ENCODE measurements around the gene LRCH1.

LRCH1 gene

GRCh38 chr13:46535002-46535401 is 18.0 kb upstream of the LRCH1 start:
- TF ChIP-seq CTCF (conservative IDR thresholded peaks at IDR 0.05; ENCODE audit: low read depth, low read length), result no peak
- no peak overlapping the region for H3K4me3 ChIP-seq (ENCODE audit: low read depth, low read length)
- no peak for DNase-seq (ENCODE audit: low read depth)

GRCh38 chr13:46535825-46536224 is 17.1 kb upstream of the LRCH1 start:
- H3K4me3 ChIP-seq (ENCODE audit: low read depth, low read length), result no peak overlapping the region
- TF ChIP-seq CTCF (conservative IDR thresholded peaks at IDR 0.05; ENCODE audit: low read depth, low read length), result no peak
- DNase-seq (ENCODE audit: low read depth), result peak; percentile 12

GRCh38 chr13:46536341-46536740 is 16.6 kb upstream of the LRCH1 start:
- H3K4me3 ChIP-seq (ENCODE audit: low read depth, low read length), result no peak overlapping the region
- DNase-seq (ENCODE audit: low read depth), result no peak
- TF ChIP-seq CTCF (conservative IDR thresholded peaks at IDR 0.05; ENCODE audit: low read depth, low read length), result no peak

GRCh38 chr13:46539231-46539630 is 13.7 kb upstream of the LRCH1 start:
- H3K4me3 ChIP-seq (ENCODE audit: low read depth, low read length), result no peak overlapping the region
- DNase-seq (ENCODE audit: low read depth), result no peak
- no peak for TF ChIP-seq CTCF (conservative IDR thresholded peaks at IDR 0.05; ENCODE audit: low read depth, low read length)

- no peak for DNase-seq (ENCODE audit: low read depth)
- H3K4me3 ChIP-seq (ENCODE audit: low read depth, low read length), result no peak overlapping the region
- no peak for TF ChIP-seq CTCF (conservative IDR thresholded peaks at IDR 0.05; ENCODE audit: low read depth, low read length)
These were observed 11.8 kb upstream of the LRCH1 start for GRCh38 chr13:46541210-46541609.

- TF ChIP-seq CTCF (conservative IDR thresholded peaks at IDR 0.05; ENCODE audit: low read depth, low read length), result no peak
- no peak for DNase-seq (ENCODE audit: low read depth)
- no peak overlapping the region for H3K4me3 ChIP-seq (ENCODE audit: low read depth, low read length)
These were observed 10.1 kb upstream of the LRCH1 start for GRCh38 chr13:46542833-46543232.

GRCh38 chr13:46543287-46543686 is 9.7 kb upstream of the LRCH1 start:
- H3K4me3 ChIP-seq (ENCODE audit: low read depth, low read length), result no peak overlapping the region
- no peak for TF ChIP-seq CTCF (conservative IDR thresholded peaks at IDR 0.05; ENCODE audit: low read depth, low read length)
- DNase-seq (ENCODE audit: low read depth), result no peak

Measured in choroid plexus epithelial cell (primary cell).